Measurements from ENCODE around the gene NCEH1.

GRCh38 chr3:172622156-172622555 is 88.7 kb downstream of the NCEH1 start:
- TF ChIP-seq CTCF (conservative IDR thresholded peaks at IDR 0.05): no peak
- TF ChIP-seq EZH2 (IDR thresholded peaks at IDR 0.05; ENCODE audit: low read depth): no peak
